HG03066 (cell line): Measurements from ENCODE around the gene MAP3K3.

Source experiments
- ATAC-seq: cut with Tn5 transposase; IDR thresholded peaks from one replicate; pipeline ENCODE4 v1.9.1; 2021; ENCODE audit warnings: low read depth; ENCODE audit not compliant: unreplicated experiment

Gene MAP3K3

DNA sequence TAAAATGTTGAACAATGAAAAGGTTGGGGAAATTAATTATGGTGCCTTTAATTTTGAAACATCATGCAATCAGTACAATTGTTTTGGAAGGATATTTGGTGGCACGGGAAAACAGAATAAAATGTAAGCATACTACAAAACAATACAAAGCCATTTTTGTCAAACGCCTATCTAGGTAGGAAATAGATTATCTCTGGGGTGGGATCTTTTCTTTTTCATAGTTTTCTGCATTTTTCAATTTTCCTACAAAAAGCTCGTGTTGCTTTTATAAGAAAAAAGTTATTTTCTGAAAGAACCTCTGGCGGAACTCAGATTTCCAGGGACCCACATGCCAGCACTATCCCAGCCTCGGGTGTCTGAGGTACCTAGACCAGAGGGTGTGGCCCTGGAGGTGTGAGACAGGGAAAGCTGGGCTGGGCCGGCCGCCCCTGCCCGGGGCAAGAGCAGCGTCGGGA, 961 bp upstream of the MAP3K3 start:
- no peak for ATAC-seq

DNA sequence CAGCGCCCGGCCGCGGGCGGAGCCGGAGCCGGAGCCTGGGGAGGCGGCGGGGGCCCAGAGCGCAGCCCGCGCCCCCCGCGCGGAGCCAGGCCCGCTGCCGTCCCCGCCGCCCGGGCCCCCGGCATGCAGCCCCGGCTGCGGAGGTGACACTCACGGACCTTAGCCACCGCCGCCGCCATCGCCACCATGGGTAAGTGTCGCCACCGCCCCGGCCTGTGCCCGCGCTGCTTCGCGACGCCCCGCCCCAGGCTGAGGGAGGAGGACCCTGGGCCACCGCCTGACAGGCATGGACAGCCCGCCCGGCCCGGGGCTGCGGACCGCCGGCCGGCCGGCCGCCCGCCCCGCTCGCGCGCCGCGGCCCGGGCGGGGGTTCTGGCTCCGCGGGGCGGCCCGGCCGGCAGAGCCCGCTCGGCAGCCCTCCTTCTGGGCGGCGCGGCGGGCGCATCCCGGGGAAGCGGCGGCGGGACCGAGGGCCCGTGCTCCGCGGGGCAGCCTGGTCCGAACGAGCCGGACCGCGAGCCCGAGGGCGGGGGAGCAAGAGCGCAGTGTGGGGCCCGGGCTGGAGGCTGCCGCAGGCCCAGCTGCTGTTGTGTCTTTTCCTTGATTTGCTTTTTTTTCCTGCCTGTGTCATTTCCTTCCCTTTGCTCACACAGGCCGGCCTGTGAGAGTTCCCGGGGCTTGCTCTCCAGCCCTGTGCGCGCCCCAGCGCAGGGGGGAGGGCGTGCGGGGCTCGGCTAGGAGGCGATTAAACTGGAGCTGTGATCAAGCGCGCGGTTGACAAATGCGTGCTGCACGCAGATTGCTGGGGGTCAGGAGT, 565 bp downstream of the MAP3K3 start:
- ATAC-seq: peak; percentile 25

DNA sequence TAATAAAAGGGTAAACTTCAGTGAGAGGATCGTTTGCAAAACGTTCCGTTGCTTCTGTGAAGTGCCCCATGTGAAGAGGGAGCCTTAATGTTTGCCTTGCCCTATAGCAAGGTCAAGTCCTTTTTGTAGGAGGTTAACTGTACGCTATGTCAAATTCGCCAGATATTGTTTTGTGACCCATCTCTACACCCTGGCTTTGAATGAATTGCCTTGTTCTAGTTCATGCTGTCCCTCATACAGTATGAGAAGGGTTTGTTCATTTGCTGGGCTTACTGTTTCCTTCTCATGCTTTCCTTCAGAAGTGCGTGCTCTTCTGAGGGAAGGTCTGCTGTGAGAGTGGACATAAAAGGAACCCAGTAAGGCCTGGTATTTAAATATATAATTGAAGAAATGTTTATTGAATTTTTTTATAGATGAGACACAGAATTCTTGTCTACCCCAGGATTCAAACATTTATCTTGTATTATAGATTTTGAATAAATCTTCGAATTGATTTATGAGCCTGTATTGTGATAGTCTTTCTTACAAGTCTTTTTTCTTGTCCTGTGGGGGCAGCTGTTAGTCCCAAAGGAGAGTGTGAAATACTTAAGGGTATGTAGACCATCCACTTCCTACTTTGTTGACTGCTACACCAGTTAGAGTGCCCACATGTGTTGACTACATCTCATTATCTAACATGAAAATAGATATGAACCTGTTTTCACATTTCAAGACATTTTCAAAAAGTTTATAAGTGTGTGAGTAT, 1.7 kb downstream of the MAP3K3 start:
- ATAC-seq: no peak

DNA sequence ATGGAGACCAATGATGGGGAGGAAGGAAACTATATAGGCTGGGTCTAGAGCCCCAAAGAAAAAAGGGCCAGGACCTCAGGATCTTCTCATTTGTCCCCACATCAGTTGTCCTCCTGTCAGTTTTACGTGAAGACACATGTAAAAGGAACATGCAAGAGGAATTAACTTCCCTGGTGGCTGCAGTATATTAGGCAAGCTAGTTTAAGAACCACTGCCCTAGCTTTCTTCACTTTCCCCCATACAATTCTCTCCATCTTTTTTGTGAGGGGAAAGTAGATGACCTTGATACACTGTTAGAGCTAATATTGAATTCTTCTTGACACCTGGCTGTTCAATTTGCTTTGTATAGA, 2.3 kb downstream of the MAP3K3 start:
- ATAC-seq: no peak

GRCh38 chr17:63626551-63627180, 4.4 kb downstream of the MAP3K3 start:
- no peak for ATAC-seq

GRCh38 chr17:63629627-63630026, 7.4 kb downstream of the MAP3K3 start:
- no peak for ATAC-seq

- ATAC-seq: no peak
These were observed 8.8 kb downstream of the MAP3K3 start for GRCh38 chr17:63631062-63631461.

DNA sequence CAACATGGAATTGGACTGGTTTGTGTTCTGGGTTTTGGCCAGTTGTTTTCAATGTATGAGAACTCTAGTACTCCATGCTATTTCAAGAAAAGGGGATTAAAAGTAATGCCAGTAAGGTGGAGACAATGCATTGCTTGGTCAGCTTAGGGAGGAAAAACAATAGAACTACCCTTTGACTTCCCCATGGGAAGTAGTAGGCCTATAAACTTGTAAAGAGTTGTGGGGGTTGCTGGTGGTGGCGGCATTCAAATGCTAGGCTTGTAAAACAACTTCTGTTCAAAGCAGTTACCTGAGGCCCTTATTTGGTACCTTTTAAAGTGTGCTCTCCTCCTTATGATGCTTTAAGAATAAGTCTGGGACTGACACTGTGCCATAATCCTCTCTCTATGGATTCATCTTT, 9.4 kb downstream of the MAP3K3 start:
- ATAC-seq: no peak

- no peak for ATAC-seq
These were observed 11.5 kb downstream of the MAP3K3 start for GRCh38 chr17:63633742-63634141.

DNA sequence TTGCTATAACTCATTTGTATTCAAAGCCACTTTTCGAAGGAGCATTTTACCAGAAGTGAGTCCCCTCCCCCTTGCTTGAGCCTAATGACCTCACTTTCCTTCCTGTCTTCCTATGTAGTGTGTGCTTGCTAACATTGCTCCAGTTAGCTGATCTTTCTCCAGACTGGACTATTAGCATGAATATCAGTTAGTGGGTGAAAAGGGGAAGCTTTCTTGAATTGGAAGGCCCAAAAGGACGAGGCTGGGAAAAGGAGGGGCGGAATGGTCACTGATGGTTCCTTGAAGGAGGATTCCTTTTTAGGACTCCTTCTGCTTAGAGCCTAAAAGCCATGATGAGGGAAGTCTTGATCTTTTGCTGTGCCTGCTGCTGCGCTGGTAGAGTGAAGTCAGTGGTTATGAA, 11.9 kb downstream of the MAP3K3 start:
- ATAC-seq: no peak

- no peak for ATAC-seq
These were observed 12.6 kb downstream of the MAP3K3 start for GRCh38 chr17:63634816-63635215.

- no peak for ATAC-seq
These were observed 13.1 kb downstream of the MAP3K3 start for GRCh38 chr17:63635290-63635689.

DNA sequence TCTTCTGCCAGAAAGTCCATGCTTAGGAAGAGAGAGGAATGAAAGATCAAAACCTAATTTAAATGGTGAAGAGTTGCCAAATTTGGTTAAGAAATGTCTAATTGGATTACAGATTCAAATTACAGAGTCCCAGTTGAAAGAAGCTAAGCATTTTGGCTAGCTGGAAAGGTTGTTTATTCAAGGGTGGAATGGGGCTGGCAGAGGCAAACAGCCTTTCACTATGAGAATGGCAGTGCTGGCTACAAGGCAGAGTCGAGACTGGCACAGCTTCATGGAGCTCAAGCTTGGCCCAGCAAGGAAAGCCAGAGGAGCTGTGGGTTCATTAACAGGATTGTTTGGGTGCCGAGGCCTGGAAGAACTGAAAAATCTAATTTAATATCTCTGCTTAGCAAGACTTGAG, 13.6 kb downstream of the MAP3K3 start:
- ATAC-seq: no peak

DNA sequence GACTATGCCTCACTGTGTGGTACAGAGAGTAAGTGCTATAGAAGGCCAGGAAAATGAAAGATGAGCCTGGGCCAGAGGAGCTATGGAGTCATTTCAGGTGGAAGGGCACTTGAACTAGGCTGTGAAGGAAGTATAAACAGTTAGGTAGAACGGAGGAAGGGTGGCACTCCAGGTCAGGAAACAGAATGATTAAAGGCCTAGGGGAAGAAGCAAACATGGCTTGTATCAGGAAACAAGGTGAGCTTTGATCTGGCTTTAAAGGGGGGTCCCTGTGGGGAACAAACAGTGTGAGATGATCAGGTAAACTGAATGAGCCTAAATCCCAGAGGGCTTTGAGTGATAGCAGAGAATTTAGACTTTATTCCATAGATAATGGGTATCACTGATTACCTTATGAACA, 16.9 kb downstream of the MAP3K3 start:
- ATAC-seq: no peak

DNA sequence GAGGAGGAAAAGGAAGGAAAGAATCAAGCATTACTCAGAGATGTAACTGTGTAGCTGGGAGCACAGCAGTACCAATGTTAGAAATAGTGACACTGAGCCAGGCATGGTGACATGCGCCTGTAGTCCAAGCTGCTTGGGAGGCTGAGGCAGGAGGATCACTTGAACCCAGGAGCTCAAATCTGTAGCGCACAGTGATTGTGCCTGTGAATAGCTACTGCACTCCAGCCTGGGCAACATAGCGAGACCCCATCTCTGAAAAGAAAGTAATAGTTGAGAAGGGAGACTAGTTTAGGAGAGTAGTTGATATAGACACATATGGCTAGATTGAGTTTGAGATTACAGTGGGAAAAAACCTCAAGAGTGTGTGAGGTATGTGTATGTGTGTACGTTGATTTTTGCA, 17.8 kb downstream of the MAP3K3 start:
- ATAC-seq: no peak

DNA sequence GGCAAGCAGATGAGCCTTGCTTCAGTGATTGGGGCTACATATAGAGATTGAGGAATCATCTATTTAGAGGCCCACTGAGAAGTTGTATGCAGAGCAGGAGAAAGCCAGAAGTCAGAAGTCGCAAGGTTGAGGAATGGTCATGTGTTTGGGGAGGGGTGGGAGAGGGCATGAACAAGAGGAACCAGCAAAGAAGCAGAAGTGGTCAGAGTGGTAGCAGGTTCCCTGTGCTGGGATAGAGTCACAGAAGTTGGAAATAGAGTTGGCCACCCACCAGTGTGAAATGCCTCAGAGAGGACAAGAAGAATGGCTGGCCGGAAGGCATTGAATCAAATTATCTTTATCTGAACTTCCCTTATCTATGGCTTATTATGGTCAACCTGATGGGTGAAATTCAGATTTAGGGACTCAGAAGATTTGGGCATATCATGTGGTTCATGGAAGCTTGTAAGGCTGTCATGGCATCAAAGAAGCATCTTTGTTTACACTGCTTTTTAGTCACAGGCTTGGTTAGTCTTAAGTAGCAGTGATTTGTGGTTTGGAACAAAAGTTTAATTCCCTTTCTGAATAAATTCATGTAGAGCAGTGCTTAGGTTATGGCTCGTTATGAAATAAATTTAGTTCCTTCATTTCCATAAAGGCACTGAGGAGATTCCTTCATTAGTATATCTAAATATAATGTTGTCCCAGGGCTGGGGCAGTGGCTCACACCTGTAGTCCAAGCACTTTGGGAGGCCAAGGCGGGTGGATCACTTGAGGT, 19.7 kb downstream of the MAP3K3 start:
- no peak for ATAC-seq

DNA sequence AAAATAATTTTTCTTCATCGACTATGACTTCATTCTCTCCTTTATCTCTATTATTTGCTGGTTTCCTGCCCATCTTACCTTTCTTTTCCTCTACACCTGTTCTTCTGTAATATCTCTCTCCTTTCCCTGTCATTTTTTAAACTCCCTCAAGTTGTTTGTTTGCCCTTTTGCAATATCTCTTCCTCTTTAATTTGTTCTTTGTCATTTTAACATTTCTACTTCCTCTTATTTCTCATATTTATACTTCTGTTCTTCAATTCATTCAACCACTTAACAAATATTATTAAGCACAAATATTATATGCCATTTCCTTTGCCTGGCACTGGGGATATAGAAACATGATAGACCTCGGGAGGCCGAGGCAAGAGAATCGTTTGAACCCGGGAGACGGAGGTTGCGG, 22.6 kb downstream of the MAP3K3 start:
- ATAC-seq: no peak

DNA sequence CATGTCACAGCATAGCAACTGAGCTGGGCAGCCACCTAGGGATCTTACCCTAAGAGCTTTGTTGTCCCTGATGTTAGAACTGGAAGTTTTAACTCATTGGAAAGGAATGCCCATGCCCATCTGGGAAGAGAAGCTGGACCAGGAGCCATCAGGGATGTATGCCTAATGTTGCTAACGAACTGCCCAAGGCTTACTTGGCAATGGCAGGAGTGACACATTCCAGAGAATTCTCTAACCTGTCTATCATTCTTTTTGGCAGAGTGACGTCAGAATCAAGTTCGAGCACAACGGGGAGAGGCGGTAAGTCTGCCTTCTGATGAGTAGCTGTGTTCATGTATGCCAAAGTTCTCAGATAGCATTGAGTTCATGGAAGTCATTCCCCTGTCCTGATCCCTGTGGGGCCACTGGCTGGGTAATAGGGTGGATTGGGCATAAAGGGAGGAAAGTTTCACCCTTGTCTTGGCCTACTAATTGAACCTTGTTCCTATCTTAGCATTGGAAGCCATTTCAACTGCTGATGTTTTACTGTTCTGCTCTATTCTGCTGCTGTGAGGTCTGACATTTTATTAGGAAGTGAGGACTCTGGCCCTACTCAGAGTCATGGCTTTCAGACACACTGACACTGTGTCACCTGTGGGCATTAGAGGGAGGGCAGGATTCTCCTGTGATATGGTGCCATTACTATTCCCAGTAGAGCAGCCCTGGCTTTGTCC, 23.7 kb downstream of the MAP3K3 start:
- peak; percentile 62 for ATAC-seq

GRCh38 chr17:63646488-63646806, 24.2 kb downstream of the MAP3K3 start:
- peak; percentile 87 for ATAC-seq

DNA sequence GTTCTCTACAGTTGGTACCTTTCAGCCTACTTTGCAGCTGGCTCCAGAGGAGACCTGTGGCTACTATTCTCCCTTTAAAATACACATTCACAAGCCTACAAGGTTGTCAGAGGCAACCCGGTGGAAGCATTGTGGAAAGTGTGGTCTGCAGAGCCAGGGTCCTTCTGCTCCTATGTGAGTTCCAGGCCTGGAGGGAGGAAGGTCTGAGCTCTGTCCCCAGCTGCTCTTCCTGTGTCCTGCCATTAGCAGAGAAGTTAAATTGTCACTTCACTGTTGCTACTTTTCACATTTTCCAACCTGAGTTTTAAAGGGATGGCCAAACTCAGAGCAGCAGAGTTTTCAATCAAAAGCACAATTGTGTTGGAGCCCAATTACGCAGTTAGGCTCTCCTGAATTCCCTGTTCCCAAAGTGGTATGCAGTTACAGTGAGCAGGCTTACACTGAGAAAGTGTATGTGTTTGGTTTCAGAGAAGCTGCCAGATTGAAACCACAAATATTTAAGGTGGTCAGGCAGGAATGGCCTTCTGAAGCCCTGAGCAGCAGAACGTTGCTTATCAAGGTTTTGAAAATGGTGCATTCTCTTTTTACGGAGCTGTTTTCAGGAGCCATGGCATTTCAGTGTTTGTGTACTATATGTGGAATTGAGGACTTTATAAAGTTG, 25.0 kb downstream of the MAP3K3 start:
- ATAC-seq: no peak
